ENCODE data around the gene C3orf52. TPM values are rescaled to one million over a fixed set of nuclear protein-coding genes. Genes with fewer than 3 reads are reported as not detected.
"Not testable (repeated sequence)": the region's sequence is repeated elsewhere in the genome, so short reads cannot be mapped to it uniquely, and the experiment has no call there.

Gene C3orf52
- total and polyA plus RNA-seq, 2 experiments from 2014 or later: 9.3 to 20.7 TPM

DNA sequence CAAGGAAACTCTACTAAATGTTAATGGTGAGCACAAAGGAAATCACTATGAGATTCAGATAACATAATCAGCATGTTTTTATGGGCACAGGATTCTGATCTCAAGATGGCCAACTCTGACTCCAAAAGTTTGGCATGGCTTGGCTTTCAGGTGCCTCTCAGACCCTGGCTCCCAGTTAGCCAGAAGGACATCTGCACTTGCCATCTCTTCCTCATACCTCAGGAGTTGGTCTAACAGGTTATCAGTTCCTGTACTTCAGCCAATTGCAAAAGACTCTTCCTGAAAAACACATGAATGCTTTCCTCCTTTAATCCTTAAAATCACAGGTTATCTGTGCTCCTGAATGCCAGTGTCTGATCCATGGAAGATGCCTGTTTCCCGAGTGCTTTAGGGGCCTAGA, 26.7 kb upstream of the C3orf52 start:
- Histone ChIP-seq H3K79me2 (no peaks in the 10 kb centered on the region), H3K27ac (no peak overlapping the region), H3K27me3 (no peaks in the 10 kb centered on the region), H3K4me2 (no peak overlapping the region), H3K36me3 (replicated peaks; ENCODE audit: insufficient read depth, low read depth) (no peaks in the 10 kb centered on the region), H3K4me1 (ENCODE audit: insufficient read depth) (peaks cover 3% of the 10 kb centered on the region), H3K9me3 (ENCODE audit: low read depth) (no peaks in the 10 kb centered on the region), H4K20me1 (ENCODE audit: insufficient read depth, poor library complexity, severe bottlenecking) (no peaks in the 10 kb centered on the region), H2AFZ (no peak overlapping the region), H3K9me2 (replicated peaks; ENCODE audit: insufficient read depth) (no peaks in the 10 kb centered on the region), H3K4me3 (no peak overlapping the region)
- DNase-seq (ENCODE audit: low spot score): no peak
- TF ChIP-seq EZH2 (IDR thresholded peaks at IDR 0.05; ENCODE audit: borderline replicate concordance) (no peak), EZH2phosphoT487 (IDR thresholded peaks at IDR 0.05; ENCODE audit: low read depth, severe bottlenecking, unreplicated experiment) (no peak)
- TF ChIP-seq, protein P1, sequence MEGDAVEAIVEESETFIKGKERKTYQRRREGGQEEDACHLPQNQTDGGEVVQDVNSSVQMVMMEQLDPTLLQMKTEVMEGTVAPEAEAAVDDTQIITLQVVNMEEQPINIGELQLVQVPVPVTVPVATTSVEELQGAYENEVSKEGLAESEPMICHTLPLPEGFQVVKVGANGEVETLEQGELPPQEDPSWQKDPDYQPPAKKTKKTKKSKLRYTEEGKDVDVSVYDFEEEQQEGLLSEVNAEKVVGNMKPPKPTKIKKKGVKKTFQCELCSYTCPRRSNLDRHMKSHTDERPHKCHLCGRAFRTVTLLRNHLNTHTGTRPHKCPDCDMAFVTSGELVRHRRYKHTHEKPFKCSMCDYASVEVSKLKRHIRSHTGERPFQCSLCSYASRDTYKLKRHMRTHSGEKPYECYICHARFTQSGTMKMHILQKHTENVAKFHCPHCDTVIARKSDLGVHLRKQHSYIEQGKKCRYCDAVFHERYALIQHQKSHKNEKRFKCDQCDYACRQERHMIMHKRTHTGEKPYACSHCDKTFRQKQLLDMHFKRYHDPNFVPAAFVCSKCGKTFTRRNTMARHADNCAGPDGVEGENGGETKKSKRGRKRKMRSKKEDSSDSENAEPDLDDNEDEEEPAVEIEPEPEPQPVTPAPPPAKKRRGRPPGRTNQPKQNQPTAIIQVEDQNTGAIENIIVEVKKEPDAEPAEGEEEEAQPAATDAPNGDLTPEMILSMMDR (IDR thresholded peaks at IDR 0.05; ENCODE audit: poor library complexity): no peak
- WGBS (ENCODE audit: low lambda C conversion rate, missing lambda C conversion rate): 74% methylated on average over 1 of the region's 1 CpG

DNA sequence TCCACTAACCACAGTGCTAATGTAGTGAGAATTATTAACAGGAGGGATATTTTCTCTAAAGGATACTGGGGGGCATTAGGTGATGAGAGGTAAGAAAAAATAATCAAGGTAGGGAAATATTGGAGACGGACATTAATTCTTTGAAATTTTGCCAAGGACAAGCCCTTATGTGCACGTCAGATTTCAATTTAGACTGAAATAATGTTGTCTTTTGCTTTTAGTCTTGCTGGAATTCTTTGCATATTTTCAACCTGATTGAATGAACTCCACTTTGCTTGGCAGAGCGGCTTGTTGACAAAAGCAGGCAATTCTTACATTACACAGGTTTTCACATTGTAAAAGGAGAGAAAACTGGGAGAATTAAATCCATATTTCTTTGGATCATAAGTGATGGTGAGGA, 25.0 kb upstream of the C3orf52 start:
- WGBS (ENCODE audit: low lambda C conversion rate, missing lambda C conversion rate): 64% methylated on average over 3 of the region's 3 CpGs
- Histone ChIP-seq H3K27me3 (no peaks in the 10 kb centered on the region), H3K27ac (no peak overlapping the region), H3K4me1 (ENCODE audit: insufficient read depth) (peaks cover 3% of the 10 kb centered on the region), H3K9me2 (replicated peaks; ENCODE audit: insufficient read depth) (no peaks in the 10 kb centered on the region), H3K36me3 (replicated peaks; ENCODE audit: insufficient read depth, low read depth) (no peaks in the 10 kb centered on the region), H3K4me3 (no peak overlapping the region), H2AFZ (no peak overlapping the region), H3K9me3 (ENCODE audit: low read depth) (no peaks in the 10 kb centered on the region), H4K20me1 (ENCODE audit: insufficient read depth, poor library complexity, severe bottlenecking) (no peaks in the 10 kb centered on the region), H3K4me2 (no peak overlapping the region), H3K79me2 (no peaks in the 10 kb centered on the region)
- DNase-seq (ENCODE audit: low spot score): no peak
- no peak for TF ChIP-seq EZH2phosphoT487 (IDR thresholded peaks at IDR 0.05; ENCODE audit: low read depth, severe bottlenecking, unreplicated experiment)

- 93% methylated on average over 8 of the region's 8 CpGs for WGBS (ENCODE audit: low lambda C conversion rate, missing lambda C conversion rate)
- not testable (repeated sequence) for H2AFZ ChIP-seq; H3K9me2 ChIP-seq (replicated peaks; ENCODE audit: insufficient read depth); H3K27ac ChIP-seq; DNase-seq (ENCODE audit: low spot score); H3K79me2 ChIP-seq; H3K4me1 ChIP-seq (ENCODE audit: insufficient read depth); H3K9me3 ChIP-seq (ENCODE audit: low read depth); H3K27me3 ChIP-seq; H3K4me3 ChIP-seq; H4K20me1 ChIP-seq (ENCODE audit: insufficient read depth, poor library complexity, severe bottlenecking); H3K36me3 ChIP-seq (replicated peaks; ENCODE audit: insufficient read depth, low read depth); H3K4me2 ChIP-seq
Measured at GRCh38 chr3:112072387-112073060, 13.7 kb upstream of the C3orf52 start.

DNA sequence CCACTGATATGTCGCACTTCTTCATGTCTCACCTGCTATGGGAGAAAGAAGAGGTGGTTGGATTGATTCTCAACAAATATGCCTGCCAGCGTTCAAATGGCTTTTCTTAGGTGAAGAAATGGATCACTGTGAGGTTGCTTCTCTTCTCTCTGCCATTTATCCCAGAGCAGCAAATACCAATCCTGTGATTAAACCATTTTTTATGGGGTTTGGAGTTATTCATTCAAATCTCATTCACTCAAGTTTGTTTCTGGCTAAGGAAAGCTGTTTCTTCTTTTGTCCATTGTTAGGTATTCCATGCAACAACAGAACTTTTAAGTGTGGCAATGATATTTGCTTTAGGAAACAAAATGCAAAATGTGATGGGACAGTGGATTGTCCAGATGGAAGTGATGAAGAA, 12.2 kb upstream of the C3orf52 start:
- no peaks in the 10 kb centered on the region for H3K4me1 ChIP-seq (ENCODE audit: insufficient read depth)
- H3K4me2 ChIP-seq: peak overlapping the region; percentile 4
- no peaks in the 10 kb centered on the region for H3K9me2 ChIP-seq (replicated peaks; ENCODE audit: insufficient read depth)
- H4K20me1 ChIP-seq (ENCODE audit: insufficient read depth, poor library complexity, severe bottlenecking): no peaks in the 10 kb centered on the region
- H3K27ac ChIP-seq: peak overlapping the region; percentile 82
- DNase-seq (ENCODE audit: low spot score): no peak
- H3K27me3 ChIP-seq: no peaks in the 10 kb centered on the region
- H3K36me3 ChIP-seq (replicated peaks; ENCODE audit: insufficient read depth, low read depth): no peaks in the 10 kb centered on the region
- no peak overlapping the region for H2AFZ ChIP-seq
- H3K9me3 ChIP-seq (ENCODE audit: low read depth): no peaks in the 10 kb centered on the region
- TF ChIP-seq EZH2 (IDR thresholded peaks at IDR 0.05; ENCODE audit: borderline replicate concordance): no peak
- TF ChIP-seq, protein P1 (IDR thresholded peaks at IDR 0.05; ENCODE audit: poor library complexity): no peak
- TF ChIP-seq EZH2phosphoT487 (IDR thresholded peaks at IDR 0.05; ENCODE audit: low read depth, severe bottlenecking, unreplicated experiment): no peak
- H3K4me3 ChIP-seq: no peak overlapping the region
- 98% methylated on average over 2 of the region's 2 CpGs for WGBS (ENCODE audit: low lambda C conversion rate, missing lambda C conversion rate)
- no peaks in the 10 kb centered on the region for H3K79me2 ChIP-seq
